IPS-15b (cell line): Measurements from ENCODE around the gene SORCS3.

Source experiments
- H3K27me3 ChIP-seq: one replicate; pipeline ENCODE4 v1.6.1; 2013; ENCODE audit warnings: low read length; ENCODE audit not compliant: control insufficient read depth, insufficient read depth
- H3K36me3 ChIP-seq: one replicate; pipeline ENCODE4 v1.6.1; 2013; ENCODE audit warnings: low read length; ENCODE audit not compliant: control insufficient read depth, insufficient read depth
- H3K4me1 ChIP-seq: one replicate; pipeline ENCODE4 v1.6.1; 2013; ENCODE audit warnings: mild to moderate bottlenecking, low read length; ENCODE audit not compliant: control insufficient read depth, insufficient read depth
- H3K4me3 ChIP-seq: one replicate; pipeline ENCODE4 v1.5.1; 2013; ENCODE audit warnings: low read depth, low read length
- H3K9ac ChIP-seq: one replicate; pipeline ENCODE4 v1.6.1; 2013; ENCODE audit warnings: low read depth, mild to moderate bottlenecking, low read length
- H3K9me3 ChIP-seq: one replicate; pipeline ENCODE4 v1.6.1; 2013; ENCODE audit warnings: mild to moderate bottlenecking, low read length; ENCODE audit not compliant: control insufficient read depth, insufficient read depth

SORCS3 gene

GRCh38 chr10:104881740-104882139 is 240.7 kb downstream of the SORCS3 start:
- Histone ChIP-seq H3K4me3 (no peak overlapping the region), H3K4me1 (no peaks in the 10 kb centered on the region), H3K36me3 (no peaks in the 10 kb centered on the region), H3K9me3 (no peaks in the 10 kb centered on the region), H3K27me3 (no peaks in the 10 kb centered on the region), H3K9ac (no peak overlapping the region)

DNA sequence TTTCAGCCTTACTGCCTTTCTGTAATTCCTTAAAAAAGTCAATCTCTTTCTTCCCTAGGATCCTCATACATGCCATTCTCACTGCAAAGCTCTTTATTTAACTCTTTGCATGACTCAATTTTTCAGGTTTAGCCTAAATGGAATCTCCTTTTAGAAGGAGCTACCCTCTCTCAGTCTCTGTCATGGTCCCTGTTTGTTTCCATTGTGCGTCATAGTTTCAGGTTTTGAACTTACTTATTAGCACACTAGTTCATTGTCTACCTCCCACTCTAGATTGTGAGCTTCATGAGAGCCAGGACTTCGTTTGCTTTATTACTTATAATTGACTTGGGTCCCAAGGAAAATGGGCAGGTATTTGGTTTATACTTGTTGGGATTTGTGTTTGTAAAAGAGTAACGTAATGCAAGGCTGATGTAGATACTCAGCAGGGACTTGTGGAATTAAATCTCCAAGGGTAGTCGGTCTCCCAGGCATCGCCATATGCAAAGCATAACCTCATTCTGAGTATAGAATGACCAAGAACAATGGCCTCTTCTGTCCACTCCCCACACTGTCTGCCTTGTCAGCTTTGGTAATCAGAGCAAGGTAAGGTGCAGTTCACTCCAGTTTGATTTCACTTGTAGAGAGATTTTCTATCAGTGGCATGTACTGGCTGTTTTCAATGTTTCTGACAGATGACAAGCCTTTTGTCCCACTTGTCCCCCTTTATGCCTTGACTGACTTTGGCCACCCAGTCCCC is 252.0 kb downstream of the SORCS3 start:
- H3K27me3 ChIP-seq = no peaks in the 10 kb centered on the region
- H3K36me3 ChIP-seq = no peaks in the 10 kb centered on the region
- no peaks in the 10 kb centered on the region for H3K9me3 ChIP-seq
- H3K4me3 ChIP-seq = no peak overlapping the region
- H3K4me1 ChIP-seq = no peaks in the 10 kb centered on the region
- H3K9ac ChIP-seq = no peak overlapping the region

GRCh38 chr10:104893701-104894100 is 252.6 kb downstream of the SORCS3 start:
- H3K9ac ChIP-seq = no peak overlapping the region
- H3K4me1 ChIP-seq = no peaks in the 10 kb centered on the region
- H3K4me3 ChIP-seq = no peak overlapping the region
- no peaks in the 10 kb centered on the region for H3K27me3 ChIP-seq
- H3K9me3 ChIP-seq = no peaks in the 10 kb centered on the region
- no peaks in the 10 kb centered on the region for H3K36me3 ChIP-seq

DNA sequence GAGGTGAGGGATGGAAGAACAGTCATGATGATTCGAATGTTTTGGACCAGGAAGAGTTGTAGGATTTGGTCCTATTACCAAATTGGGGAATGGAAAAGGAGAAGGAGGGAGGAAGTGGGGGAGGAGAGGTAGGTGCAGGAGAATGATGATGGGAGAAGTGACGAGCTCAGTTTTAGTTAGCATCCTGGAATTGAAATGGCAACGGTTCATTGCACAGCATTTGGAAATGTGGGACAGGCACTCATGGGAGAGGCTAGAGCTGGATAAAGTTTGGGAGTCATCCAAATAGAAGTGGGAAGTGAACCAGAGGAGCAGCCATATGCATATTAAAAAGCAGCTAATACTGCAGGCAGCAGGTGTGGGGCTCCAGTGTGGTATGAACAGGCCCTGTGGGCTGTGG is 253.6 kb downstream of the SORCS3 start:
- Histone ChIP-seq H3K4me3 (no peak overlapping the region), H3K9me3 (no peaks in the 10 kb centered on the region), H3K36me3 (no peaks in the 10 kb centered on the region), H3K9ac (no peak overlapping the region), H3K4me1 (no peaks in the 10 kb centered on the region), H3K27me3 (no peaks in the 10 kb centered on the region)

- no peak overlapping the region for H3K4me3 ChIP-seq
- no peaks in the 10 kb centered on the region for H3K9me3 ChIP-seq
- H3K9ac ChIP-seq = no peak overlapping the region
- no peaks in the 10 kb centered on the region for H3K4me1 ChIP-seq
- no peaks in the 10 kb centered on the region for H3K36me3 ChIP-seq
- no peaks in the 10 kb centered on the region for H3K27me3 ChIP-seq
Measured at GRCh38 chr10:104895541-104895940, 254.5 kb downstream of the SORCS3 start.

GRCh38 chr10:104895981-104896380 is 254.9 kb downstream of the SORCS3 start:
- Histone ChIP-seq H3K9ac (no peak overlapping the region), H3K4me1 (no peaks in the 10 kb centered on the region), H3K9me3 (no peaks in the 10 kb centered on the region), H3K36me3 (no peaks in the 10 kb centered on the region), H3K4me3 (no peak overlapping the region), H3K27me3 (no peaks in the 10 kb centered on the region)

DNA sequence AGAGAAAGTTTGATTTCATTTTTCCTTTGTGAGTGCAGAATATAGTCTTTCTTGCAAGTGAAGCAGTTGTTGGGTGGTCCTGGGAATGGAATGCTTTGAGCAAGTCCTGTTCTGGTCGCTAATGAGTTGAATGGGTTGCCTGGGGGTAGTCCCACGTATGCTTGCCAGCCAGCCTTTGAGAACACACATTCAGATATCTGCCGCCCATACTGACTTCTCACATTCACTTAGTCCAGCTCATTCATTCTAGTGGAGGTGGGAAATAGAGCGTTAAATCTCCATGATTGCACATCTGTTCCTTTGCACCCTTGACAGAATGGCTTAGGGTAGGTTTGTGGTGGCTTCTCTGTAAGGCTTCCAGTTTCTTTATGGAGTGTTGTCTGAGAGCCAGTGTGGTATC is 256.6 kb downstream of the SORCS3 start:
- Histone ChIP-seq H3K9ac (no peak overlapping the region), H3K36me3 (no peaks in the 10 kb centered on the region), H3K27me3 (no peaks in the 10 kb centered on the region), H3K4me3 (no peak overlapping the region), H3K9me3 (no peaks in the 10 kb centered on the region), H3K4me1 (no peaks in the 10 kb centered on the region)

- H3K9ac ChIP-seq = no peak overlapping the region
- H3K4me1 ChIP-seq = no peaks in the 10 kb centered on the region
- no peaks in the 10 kb centered on the region for H3K27me3 ChIP-seq
- no peaks in the 10 kb centered on the region for H3K9me3 ChIP-seq
- no peak overlapping the region for H3K4me3 ChIP-seq
- H3K36me3 ChIP-seq = no peaks in the 10 kb centered on the region
Measured at GRCh38 chr10:104899779-104900178, 258.7 kb downstream of the SORCS3 start.

DNA sequence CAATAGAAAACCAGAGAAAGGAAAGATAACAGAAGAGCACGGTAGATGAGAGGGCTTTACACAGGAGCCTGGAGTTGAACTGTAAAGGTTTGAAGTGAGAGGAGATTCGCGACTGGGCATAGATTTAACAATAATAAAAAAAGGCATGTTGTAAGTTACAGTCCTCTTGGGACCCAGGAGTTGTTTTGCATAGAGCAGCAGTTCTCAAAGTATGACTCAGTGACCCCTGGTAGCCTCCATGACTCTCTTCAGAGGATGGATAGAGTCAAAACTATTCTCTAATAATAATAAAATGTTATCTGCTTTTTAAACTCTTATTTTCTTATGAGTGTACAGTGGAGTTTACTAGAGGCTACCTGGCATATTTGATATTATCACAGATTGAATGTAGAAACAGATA is 262.3 kb downstream of the SORCS3 start:
- no peaks in the 10 kb centered on the region for H3K4me1 ChIP-seq
- H3K9ac ChIP-seq = no peak overlapping the region
- no peaks in the 10 kb centered on the region for H3K9me3 ChIP-seq
- H3K27me3 ChIP-seq = no peaks in the 10 kb centered on the region
- H3K36me3 ChIP-seq = no peaks in the 10 kb centered on the region
- H3K4me3 ChIP-seq = no peak overlapping the region

- Histone ChIP-seq H3K9me3 (no peaks in the 10 kb centered on the region), H3K36me3 (no peaks in the 10 kb centered on the region), H3K9ac (no peak overlapping the region), H3K4me3 (no peak overlapping the region), H3K27me3 (no peaks in the 10 kb centered on the region), H3K4me1 (no peaks in the 10 kb centered on the region)
Measured at GRCh38 chr10:104904753-104905323, 263.7 kb downstream of the SORCS3 start.

DNA sequence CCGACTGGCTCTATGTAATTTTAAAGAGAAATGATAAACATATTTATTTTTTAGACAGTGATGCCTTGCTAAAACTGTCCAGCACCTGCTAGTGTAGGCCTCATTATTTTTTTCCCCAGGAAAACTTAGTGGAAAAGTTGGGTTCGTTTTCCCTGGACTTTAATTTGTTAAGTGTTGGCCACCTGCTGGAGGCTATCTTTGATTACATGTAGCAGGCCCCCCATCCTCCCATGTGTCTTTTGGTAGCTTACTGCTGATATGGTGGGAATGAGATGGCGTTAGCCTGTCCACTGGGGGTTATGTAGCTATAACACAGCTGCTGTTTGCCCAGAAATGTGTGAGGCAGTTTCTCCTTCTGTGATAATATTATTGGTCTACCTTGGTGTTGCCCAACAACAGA is 265.0 kb downstream of the SORCS3 start:
- Histone ChIP-seq H3K9ac (no peak overlapping the region), H3K4me1 (no peaks in the 10 kb centered on the region), H3K27me3 (no peaks in the 10 kb centered on the region), H3K36me3 (no peaks in the 10 kb centered on the region), H3K9me3 (no peaks in the 10 kb centered on the region), H3K4me3 (no peak overlapping the region)

DNA sequence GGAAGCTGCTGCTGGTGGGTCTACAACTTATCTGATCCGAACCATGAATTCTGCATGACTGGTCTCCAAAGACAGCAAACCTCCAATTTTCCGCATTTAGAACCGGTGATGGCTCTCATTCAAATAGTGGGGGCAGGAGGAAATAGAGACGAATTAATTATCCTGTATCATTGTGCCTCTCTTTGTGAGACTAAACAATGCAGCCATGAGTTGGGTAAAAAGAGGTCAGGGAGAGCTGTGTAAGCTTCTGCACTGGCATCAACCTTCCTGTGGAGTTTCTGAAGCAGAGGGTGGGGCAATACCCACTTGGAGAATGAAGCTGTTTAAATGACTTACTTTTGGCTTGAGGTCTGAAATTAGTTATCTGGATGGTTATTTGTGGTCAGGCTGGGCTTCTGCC is 266.4 kb downstream of the SORCS3 start:
- H3K4me1 ChIP-seq = no peaks in the 10 kb centered on the region
- no peak overlapping the region for H3K4me3 ChIP-seq
- no peaks in the 10 kb centered on the region for H3K36me3 ChIP-seq
- no peak overlapping the region for H3K9ac ChIP-seq
- no peaks in the 10 kb centered on the region for H3K9me3 ChIP-seq
- no peaks in the 10 kb centered on the region for H3K27me3 ChIP-seq
